Epithelial cell of proximal tubule (primary cell): ENCODE results near the gene ANXA8. TPM values are rescaled to one million over a fixed set of nuclear protein-coding genes. Genes with fewer than 3 reads are reported as not detected.
"Not testable (repeated sequence)": the region's sequence is repeated elsewhere in the genome, so short reads cannot be mapped to it uniquely, and the experiment has no call there.

ENCODE experiments used
- DNase-seq: peaks from one replicate; pipeline ENCODE4 v3.0.0-alpha.2; 2011; ENCODE audit warnings: low read depth
- H3K4me3 ChIP-seq: 2 replicates; pipeline ENCODE4 v1.5.1; 2011; ENCODE audit warnings: low read depth, mild to moderate bottlenecking, low read length
- total RNA-seq: library from RNA; depleted of rRNA; stranded (reverse); fragments of >200 nt; gene quantifications from 2 replicates; pipeline ENCODE4 v1.2.3, GENCODE V29; 2015
- TF ChIP-seq, protein P1 (sequence below): conservative IDR thresholded peaks from 2 replicates; pipeline ENCODE4 v1.5.1; 2012; ENCODE audit warnings: low read depth, mild to moderate bottlenecking, low read length

ANXA8 gene
- total RNA-seq, 1 donor from 2014 or later: 1.4 TPM

DNA sequence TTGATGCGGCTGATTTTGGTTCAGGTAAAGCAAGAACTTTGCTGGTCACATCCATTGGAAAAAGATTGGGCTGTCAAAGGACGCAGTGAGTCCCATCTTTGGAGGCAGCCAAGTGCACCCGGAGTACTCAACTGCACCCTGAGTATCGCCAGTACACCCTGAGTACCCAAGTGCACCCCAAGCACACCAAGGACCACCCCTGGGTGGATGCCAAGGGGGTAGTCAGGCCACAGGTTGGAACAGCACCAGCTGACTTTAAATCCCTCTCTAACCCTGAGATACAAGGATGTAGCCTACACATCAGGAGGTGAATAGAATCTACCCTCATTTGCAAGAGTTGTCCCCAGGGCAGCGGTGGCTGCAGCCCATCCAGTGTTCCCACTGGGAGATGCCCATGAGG is 16.5 kb downstream of the ANXA8 start:
- not testable (repeated sequence) for DNase-seq

DNA sequence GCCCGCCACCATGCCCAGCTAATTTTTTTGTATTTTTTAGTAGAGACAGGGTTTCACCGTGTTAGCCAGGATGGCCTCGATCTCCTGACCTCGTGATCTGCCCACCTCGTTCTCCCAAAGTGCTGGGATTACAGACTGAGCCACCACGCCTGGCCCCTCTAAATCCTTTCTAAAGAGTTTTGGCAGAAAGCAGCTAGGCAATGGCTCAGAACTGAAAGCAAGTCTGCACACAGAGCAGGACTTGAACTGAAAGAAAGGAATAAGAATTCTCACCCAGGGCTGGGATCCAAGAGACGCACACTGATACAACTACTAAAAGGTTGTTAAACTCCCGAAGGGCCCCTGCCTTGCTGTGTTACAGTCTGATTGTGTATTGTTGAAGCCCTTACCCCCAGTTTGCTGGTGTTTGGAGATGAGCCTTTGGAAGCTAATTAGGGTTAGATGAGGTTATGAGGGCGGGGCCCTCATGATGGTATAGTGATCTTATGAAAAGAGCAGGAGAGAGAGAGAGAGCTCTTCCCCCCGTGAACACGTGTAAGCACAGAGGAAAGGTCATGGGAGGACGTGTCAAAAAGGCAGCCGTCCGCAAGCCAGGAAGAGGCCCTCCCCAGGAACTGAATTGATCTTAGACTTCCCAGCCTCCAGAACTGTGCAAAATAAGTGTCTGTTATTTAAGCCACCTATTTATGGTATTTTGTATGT is 18.5 kb downstream of the ANXA8 start:
- not testable (repeated sequence) for DNase-seq, H3K4me3 ChIP-seq

More for the DNA sequence above, 16.5 kb downstream of the ANXA8 start:
- H3K4me3 ChIP-seq: not testable (repeated sequence)

DNA sequence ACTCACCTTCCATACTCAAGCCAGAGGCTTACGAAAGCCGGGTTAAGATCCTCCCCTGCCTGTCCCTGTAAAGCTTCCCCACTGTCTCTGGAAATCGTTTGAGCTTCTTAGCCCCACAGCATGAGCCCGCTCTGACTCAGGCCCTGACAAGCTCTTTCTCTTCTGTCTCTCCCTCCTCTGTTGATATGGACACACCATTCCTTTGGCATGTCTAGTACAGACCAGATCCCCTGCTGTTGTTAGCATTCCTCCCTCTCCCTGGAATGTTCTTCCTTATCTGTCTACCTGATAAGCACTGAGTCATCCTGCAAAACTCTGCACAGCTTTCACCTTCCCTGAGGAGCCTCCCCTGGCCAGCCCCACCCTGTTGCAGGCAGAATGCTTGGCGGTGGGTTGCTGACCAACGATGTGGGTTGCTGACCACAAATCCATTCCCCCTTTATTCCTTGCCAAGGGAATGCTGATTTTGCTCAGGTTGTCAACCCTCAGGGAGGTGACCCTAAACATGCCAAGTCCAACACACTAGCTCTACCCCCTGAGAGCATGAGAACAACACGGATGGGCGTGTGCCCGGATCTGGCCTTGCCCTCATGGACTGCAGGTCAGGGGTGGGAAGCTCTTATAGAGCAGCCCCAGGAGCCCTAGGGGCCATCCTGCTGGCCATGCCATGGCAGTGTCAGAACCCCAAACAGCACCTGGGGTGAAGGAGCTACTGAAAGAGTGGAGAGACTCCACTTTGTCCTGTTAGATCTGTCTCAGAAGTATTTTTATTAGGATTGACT is 21.1 kb downstream of the ANXA8 start:
- not testable (repeated sequence) for DNase-seq

DNA sequence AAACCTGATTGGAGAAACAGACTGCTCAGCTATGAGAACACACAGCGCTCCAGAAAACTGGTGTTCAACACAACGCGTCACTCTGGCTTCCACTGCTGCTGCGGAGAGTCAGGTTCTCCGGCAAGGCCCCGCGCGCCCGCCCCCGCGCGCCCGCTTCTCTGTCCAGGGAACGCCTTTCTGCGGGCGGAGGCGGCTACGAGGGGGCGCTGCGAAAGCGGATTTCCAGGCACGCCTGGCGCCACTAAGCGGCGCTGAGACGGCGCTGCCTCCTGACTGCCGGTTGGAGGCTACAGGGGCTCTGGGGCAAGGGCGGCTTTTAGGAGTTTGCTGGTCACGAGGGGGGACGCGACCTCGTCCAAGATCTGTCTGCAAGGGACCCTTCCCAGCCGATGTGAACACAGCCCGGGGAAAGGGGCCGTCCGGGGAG is 22.6 kb downstream of the ANXA8 start:
- DNase-seq: not testable (repeated sequence)
- TF ChIP-seq, protein P1, sequence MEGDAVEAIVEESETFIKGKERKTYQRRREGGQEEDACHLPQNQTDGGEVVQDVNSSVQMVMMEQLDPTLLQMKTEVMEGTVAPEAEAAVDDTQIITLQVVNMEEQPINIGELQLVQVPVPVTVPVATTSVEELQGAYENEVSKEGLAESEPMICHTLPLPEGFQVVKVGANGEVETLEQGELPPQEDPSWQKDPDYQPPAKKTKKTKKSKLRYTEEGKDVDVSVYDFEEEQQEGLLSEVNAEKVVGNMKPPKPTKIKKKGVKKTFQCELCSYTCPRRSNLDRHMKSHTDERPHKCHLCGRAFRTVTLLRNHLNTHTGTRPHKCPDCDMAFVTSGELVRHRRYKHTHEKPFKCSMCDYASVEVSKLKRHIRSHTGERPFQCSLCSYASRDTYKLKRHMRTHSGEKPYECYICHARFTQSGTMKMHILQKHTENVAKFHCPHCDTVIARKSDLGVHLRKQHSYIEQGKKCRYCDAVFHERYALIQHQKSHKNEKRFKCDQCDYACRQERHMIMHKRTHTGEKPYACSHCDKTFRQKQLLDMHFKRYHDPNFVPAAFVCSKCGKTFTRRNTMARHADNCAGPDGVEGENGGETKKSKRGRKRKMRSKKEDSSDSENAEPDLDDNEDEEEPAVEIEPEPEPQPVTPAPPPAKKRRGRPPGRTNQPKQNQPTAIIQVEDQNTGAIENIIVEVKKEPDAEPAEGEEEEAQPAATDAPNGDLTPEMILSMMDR: peak; percentile 28
- peak overlapping the region; percentile 27 for H3K4me3 ChIP-seq

More for the DNA sequence above, 21.1 kb downstream of the ANXA8 start:
- H3K4me3 ChIP-seq: not testable (repeated sequence)

DNA sequence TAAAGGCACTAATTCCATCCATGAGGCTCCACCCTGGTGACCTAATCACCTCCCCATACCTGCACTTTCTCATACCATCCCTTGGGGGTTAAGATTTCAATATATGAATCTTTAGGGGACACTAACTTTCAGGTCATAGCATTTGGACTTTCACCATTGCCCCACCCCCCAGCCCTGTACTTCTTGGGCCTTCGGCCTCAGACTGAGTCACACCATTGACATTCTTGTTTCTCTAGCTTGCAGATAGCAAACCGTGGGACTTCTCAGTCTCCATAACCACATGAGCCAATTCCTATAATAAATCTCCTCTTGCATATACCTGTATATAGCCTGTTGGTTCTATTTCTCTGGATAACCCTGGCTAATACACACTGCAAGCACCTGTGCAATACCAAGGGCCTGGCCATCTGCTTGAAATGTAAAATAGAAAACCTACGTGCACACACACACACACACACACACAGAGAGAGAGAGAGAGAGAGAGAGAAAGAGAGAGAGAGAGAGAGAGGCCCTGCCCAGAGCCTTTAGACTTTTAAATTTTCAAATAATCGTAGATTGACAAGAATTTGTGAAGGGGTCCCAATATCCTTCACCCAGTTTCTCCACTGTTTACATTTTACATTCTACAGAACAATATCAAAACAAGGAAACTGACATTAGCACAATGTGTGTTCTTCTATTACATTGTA is 25.3 kb downstream of the ANXA8 start:
- H3K4me3 ChIP-seq: no peak overlapping the region
- DNase-seq: peak; percentile 31
- TF ChIP-seq, protein P1: no peak

DNA sequence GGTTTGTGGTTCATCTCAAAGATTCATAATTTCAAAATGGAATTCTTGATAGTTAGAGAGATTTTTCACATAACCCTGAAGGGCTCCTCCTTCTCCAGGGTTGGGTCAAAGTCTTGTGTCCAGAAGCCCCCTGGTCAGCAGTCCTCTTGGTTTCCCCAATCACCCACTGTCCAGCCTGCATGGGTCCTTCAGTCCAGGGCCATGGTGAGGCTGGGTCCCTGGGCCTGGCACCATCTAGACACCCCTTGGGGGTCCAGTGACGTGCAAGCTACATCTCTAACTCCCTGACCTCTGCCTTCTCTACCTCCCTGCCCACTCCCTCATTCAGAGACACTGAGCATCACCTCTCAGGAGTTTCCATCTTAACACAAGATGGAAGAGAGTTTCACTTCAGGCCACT is 26.1 kb downstream of the ANXA8 start:
- TF ChIP-seq, protein P1: no peak
- H3K4me3 ChIP-seq: no peak overlapping the region
- no peak for DNase-seq

DNA sequence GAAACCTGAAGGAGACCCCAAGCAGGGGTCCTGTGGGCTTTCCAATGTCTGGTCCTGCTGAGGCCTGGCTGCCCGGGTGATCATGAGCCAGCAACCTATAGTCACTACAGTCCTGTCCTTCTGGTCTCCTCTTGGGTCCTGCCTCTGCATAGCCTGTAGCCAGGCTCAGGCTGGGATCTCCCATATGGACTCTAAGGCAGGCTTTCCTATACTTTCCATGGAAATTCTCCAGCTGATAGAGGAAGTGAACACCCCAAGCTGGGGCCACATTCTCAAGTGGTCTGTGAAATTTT is 26.4 kb downstream of the ANXA8 start:
- H3K4me3 ChIP-seq: no peak overlapping the region
- DNase-seq: no peak
- TF ChIP-seq, protein P1: no peak

DNA sequence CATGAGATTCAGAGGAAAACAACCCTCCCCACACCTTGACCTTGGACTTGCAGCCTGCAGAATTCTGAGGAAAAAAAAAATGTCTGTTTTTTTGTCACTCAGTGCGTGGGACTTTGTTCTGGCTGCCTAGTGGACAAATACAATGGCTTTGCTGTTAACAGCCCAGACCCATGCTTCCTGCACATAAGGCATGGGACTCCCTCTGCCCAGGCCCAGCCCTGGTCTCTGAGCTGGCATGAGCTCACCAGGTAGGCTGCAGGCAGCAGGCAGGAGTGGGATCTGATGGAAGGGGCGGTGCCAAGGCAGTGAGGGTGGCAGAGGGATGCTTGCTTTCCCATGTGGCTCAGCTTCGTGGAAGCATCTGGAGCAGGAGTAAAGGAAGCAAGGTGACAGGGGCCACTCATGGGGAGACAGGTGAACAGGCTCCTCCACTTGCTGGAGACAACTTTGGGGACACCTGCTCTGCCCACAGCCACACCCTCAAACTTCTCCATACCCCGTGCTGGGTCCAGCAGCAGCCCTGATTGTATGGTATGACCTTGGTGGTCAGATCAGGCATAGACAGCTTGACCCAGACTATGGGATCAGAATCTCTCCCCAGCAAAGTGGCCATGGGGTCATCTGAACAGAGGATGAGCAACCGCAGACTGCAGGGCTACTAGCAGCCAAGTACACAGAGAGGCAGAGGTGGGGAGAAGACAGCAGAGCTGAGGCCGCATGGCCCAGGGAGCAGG is 27.0 kb downstream of the ANXA8 start:
- TF ChIP-seq, protein P1: no peak
- DNase-seq: no peak

More for the DNA sequence above, 27.0 kb downstream of the ANXA8 start:
- H3K4me3 ChIP-seq: no peak overlapping the region
